Fibroblast of upper back skin (primary cell): ENCODE measurements around the gene RGS18.
"Not testable (repeated sequence)": the region's sequence is repeated elsewhere in the genome, so short reads cannot be mapped to it uniquely, and the experiment has no call there.

Experiments used
- DNase-seq: peaks from one replicate; pipeline ENCODE4 v3.0.0-alpha.2; 2013

The RGS18 gene

DNA sequence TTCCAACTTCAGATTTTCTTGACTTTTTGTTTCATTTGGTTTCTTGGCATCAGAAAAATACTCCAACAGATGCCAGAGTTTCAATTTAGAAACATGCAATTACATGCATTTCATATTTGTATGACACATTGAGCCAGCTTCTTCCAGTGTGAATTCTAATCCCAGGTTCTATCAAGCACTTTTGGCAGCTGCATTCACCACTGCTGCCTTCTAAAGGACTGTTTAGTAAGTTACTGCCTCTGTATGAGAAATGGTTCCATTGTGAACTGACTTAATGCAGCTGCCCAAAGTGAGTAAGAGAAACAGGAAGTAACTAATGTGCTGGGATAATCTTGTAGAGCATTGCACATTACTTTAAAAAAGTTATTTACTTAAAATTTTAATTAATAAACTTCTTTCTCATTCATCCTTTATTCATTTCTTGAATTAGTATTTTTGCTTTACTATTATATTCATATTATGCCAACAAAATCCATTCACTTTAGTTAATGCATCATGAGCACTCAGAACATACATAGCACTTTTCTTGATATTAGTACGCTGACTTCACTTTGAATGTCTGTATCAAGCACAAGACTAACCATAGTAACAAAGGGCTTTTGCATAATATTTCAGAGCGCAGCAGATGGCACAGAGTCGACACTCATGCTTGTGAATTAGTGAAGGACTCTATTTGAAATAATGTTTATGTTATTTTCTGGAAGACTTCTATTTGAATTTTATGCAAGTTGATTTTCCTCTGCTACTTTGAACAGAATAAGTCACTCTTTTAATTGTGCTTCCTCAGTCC, 9.8 kb downstream of the RGS18 start:
- peak; percentile 40 for DNase-seq

DNA sequence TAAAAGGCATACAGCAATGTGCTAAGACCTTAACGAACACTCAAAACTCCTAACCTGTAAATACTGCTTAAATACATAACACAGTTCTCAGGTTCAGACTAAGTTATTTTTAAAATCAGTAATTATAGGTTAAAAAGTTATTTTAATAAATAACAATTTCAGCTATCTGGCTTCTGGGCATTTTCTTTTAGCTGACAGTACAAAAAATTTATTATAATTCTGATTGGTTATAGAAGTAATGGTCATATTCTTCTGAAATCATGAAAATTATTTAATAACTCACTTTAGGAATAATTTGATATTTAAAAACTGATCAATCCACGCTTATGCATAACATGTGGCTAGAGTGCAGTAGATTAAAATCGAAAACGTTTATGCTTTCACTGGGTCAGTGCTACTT, 10.7 kb downstream of the RGS18 start:
- DNase-seq: no peak

DNA sequence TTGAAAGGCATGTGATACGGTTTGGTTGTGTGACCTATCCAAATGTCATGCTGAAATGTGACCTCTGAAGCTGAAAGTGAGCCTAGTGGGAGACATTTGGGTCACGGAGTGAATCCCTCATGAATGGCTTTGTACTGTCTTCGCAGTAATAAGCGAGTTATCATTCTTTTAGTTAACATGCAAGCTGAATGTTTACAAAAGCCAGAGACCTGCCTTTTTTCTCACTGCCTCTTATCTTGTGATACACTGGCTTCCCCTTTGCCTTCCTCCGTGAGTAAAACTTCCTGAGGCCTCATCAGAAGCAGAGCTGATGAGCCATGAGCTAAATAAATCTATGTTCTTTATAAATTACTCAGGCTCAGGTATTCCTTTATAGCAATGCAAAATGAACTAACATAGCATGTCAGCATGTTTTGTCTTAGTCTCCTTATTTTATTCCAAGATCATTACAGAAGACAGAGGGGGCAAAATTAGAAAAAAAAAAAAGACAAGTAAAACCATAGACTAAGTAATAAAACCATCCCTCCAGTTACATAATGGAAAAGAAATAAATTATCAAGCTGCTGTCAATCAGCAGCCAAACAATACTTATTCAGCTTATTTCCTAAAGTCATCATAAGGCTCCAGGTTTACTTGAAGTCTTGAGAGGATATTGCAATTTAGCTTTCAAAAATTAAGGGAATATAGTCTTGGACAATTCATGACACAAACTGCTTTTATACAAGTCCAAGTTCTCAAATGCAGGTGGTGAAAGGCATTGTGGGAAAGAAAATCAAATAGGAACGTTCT, 12.1 kb downstream of the RGS18 start:
- DNase-seq: no peak

DNA sequence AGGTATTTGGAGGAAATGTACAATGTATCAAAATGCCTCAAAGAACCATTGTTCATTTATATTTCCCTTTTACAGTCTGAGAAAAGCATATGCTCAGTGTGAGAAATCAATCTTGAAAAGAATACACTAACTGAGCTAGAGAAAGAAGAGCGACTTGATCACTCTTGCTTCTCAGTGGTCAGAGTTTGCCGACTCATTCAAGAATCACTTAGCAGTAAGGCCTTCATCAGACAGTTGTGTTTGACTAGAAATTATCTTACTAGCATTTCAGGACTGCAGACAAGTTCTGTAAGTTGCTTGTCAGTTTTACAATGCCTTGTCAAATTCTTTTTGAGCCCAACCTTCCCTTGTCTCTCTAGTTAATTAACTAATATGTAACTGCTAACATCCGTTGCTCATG, 12.9 kb downstream of the RGS18 start:
- DNase-seq: no peak

DNA sequence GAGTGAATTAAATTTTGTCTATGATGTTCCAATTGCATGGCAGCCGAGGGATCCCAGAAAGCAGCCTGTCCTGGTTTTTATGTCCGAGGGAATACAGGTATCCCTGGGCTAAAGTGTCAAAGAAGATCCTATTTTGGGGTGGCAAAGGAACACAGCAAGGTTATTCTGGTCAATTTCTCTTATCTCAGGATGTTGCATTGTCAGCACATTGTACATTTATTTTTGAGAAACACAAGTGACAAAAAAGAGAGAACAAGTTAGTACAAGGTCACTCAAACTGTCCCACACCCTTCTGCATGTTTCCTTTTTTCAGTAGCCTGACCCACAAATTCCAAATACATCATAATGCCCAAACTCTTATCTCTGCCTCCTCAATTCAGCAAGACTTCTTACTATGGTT, 17.7 kb downstream of the RGS18 start:
- DNase-seq: no peak

DNA sequence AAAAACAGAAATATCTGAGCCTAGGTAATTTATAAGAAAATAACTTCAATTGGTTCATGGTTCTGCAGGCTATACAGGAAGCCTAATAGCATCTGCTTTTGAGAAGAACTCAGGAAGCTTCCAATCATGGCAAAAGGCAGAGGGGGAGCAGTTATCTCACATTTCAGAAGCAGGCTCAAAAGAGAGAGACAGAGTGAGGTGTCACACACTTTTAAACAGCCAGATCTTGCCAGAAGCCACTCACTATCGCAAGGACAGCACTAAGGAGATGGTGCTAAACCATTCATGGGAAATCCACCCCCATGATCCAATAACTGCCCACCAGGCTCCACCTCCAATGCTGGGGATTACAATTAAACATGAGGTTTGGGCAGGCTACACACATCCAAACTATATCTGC, 25.5 kb downstream of the RGS18 start:
- no peak for DNase-seq

DNA sequence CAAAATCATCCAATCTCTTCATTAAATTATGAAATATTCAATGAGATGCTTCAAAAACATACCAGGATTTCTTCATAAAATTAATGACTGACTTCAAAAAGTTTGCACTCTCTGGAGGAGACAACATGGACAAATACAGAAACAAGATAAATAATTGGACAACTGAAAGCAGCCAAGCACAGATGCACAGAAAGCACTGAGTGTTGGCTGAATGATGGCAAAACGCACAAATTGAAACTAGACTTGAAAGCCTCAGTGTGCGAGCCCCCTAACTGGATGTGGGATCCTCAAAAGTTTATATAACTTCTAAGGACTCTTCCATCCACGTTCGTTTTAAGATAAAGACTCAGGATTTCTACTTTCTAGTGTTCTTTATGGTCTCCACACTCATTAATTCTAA, 27.9 kb downstream of the RGS18 start:
- DNase-seq: no peak

DNA sequence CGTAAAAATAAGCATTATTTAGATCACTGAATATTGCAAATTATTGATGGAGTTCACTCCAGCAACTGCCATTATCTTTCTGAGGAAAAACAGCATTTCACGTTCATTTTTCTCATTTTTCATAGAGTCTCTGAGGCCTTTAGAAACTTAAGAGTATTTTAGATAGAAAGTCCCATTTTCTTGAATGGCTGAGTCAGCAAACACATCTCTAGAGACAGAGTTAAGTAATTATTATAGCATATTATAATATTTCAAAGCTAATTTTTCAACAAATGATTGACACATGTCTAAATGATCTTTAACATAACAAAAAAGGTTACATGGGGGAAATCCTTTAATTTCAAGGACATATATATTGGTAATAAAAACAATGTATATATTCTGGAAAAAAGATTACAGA, 31.8 kb downstream of the RGS18 start:
- DNase-seq: no peak

DNA sequence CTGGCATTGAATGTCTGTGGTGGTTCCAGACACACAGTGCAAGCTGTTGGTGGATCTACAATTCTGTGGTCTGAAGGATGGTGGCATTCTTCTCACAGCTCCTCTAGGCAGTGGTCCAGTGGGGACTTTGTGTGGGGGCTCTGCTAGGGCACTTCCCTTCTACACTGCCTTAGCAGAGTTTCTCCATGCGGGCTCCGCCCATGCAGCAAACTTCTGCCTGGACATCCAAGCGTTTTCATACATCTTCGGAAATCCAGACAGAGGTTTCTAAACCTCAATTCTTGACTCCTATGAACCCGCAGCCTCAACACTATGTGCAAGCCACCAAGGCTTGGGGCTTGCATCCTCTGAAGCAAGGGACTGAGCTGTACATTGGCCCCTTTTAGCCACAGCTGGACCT, 43.0 kb downstream of the RGS18 start:
- no peak for DNase-seq

DNA sequence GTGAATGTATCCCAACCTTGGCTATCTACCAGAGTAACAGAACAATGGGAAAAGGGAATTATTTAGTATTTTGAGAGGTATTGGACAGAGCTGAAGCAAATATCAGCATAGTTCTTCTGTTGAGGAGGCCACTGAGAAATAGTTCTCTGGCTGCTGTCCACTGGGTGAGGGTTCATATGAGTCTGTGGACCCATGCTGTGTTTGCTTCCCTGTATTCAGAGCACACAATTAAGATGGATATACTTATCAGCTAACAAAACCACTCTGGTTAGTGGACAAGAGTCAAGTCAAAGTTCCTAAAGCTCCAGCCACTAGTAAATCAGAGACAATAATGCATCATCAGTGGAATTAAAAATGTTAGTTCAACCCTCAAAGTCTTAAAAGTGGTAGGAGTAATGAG, 66.1 kb downstream of the RGS18 start:
- DNase-seq: peak; percentile 59

DNA sequence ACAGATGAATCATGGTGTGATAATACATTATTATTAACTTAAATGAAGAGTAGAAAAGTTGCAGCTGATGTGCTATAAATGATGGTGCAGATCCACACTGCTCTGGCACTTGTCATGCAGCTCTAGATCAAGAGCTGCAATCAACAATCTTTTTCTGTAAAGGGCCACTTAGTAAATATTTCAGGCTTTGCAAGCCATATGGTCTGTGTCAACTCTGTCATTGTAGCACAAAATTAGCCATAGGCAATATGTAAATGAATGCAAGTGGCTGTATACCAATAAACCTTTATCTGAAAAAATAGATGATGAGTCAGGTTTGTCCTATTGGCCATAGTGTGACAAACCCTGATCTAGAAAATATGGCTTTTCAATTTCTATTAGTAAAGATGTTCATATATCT, 66.6 kb downstream of the RGS18 start:
- DNase-seq: no peak

DNA sequence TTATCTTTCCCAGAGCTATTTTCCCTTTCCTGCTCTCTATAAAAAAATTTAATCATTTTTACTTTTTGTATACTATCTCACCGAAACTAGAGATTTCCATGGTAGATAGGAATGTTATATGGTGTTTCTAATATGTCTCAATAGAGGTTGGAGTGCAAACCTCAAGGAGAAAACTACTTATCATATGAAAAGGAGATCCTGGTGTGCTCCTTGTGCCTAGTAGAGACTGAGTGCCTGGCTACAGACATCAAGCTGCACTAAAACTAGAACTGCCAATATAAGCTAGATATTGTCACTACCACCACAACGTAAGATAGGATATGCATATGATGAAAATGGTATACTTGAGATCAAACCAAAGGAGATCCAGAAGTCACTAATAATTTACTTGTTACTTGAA, 67.0 kb downstream of the RGS18 start:
- DNase-seq: no peak

DNA sequence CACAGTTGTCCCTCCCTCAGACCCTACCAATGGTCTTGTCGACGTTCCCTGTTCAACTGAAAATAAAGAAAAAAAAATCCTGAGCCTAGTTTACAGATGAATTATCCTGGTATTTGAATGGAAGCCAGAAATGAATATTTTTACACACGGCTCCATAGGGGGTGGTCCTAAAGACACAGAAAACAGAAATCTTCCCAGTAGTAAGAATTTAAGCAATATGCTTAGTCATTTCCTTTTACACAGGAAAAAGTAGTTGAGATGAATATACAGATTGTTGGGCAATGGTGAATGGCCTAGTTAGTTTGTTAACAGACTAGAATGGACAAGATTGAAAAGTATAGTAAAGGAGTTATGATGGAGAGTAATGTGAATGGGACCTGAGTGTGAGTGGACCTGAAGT, 67.4 kb downstream of the RGS18 start:
- peak; percentile 85 for DNase-seq

DNA sequence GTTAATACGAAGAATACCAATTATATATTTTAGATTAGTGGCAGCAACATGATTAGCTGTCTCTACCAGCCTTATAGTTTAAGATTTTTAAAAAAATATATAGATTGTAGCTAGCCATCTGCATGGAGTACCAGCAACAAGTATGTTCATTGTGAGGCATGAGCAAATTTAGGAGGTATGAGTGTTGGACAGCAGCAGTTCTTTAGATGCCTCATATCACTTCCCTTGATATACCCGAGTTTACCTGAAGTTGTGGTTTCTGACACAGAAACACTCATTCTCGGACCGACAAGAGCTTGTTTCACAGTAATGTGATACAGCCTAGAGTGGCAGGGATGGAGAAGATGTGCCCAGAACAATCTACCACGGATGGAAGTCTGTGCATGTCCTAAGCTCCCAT, 69.1 kb downstream of the RGS18 start:
- no peak for DNase-seq

DNA sequence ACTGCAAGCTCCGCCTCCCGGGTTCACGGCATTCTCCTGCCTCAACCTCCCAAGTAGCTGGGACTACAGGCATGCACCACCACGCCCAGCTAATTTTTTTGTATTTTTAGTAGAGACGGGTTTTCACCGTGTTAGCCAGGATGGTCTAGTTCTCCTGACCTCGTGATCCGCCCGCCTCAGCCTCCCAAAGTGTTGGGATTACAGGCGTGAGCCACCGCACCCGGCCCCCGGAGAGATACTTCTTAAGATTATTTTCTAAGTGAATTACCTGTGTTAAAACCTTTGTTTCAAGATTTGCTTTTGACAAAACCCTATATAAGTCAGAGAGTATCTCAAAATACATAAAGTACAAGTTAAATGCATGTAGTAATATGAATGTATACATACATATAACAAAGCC, 69.7 kb downstream of the RGS18 start:
- DNase-seq: not testable (repeated sequence)

DNA sequence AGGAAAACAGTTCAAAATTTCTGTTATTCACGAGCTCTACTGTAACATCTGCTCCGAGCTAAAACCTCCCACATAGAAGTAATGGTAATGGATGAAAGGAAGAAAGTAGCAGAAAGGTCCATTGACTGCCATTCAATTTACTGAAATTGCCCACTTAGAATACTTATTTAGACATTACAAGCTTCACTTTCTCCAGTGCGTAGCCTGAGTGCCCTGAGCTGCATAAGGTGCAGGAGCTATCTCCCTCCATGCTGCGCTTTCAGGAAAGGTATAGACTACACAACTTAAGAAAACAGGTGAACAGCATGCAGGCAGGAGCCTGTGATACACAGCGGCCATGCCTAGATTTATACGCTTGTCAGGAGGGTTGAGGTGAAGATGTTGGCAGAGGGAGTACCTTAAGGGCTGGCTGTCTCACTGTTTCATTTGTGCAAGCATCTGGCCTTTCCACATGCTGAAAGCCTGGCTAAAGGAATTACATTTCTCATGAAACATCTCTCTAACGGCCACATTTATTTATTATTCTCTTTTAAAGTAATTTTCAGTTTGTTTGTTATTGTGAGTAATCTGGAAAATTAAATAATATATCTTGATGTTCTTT, 74.7 kb downstream of the RGS18 start:
- DNase-seq: no peak

DNA sequence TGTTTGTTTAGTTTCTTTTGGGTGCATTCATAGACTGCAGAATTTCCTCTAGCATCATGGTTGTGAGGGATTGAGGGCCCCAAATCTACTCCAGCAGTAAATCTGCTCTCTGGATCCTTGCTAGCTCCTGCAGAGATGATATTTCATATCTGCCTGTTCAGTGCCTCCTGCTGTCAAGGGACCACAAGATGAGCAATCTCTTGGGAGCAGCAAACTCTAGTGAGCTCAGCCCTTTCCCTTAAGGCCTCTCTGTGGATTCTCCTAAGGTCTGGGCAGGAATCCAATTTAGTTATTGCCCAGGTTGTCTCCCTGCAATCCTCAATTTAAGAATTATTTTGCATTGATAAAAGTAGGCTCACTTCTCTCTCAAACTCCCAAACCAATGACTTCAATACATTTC, 76.9 kb downstream of the RGS18 start:
- DNase-seq: peak; percentile 55
